Prostate gland (tissue), 2 donors: ENCODE data around the gene DRD3.

ENCODE experiments used
- POLR2AphosphoS5 ChIP-seq: sonication (generic); formaldehyde crosslinking; IDR thresholded peaks from one replicate; pipeline ENCODE4 v1.6.1; 2017; ENCODE audit warnings: antibody characterized with exemption
- TF ChIP-seq, protein P1 (sequence below), 4 experiments: fragments of 200-600 bp in 2 of 4; fragments of 450-650 bp in 2 of 4; sonication (generic) in 2 of 4; IDR thresholded peaks; 1 replicate in 3 of 4; 2 replicates in 1 of 4; pipeline ENCODE4 v1.5.1; 2016 to 2019; ENCODE audit warnings: antibody characterized with exemption in 4 of 4, mild to moderate bottlenecking in 2 of 4, moderate library complexity in 2 of 4

DNA sequence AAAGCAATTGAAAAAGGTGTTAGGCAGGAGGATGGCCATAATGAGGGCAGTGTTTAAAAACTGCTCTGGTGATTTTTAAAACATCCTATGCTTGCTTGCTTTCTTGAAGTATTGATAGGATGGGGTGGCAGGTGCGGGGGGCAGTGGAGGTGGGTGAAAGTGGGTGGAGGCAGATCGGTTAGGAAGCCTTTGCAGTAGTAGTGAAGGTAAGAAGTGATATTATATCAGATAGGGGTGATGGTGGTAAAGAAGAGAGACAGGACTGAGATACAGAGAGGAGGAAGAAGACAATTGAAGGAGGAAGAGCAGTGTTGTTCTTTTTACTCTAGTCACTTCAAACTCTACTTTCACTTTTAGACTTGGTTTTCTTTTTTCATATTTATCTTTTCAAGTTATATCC lies 47.5 kb upstream of the DRD3 start:
- TF ChIP-seq, protein P1, sequence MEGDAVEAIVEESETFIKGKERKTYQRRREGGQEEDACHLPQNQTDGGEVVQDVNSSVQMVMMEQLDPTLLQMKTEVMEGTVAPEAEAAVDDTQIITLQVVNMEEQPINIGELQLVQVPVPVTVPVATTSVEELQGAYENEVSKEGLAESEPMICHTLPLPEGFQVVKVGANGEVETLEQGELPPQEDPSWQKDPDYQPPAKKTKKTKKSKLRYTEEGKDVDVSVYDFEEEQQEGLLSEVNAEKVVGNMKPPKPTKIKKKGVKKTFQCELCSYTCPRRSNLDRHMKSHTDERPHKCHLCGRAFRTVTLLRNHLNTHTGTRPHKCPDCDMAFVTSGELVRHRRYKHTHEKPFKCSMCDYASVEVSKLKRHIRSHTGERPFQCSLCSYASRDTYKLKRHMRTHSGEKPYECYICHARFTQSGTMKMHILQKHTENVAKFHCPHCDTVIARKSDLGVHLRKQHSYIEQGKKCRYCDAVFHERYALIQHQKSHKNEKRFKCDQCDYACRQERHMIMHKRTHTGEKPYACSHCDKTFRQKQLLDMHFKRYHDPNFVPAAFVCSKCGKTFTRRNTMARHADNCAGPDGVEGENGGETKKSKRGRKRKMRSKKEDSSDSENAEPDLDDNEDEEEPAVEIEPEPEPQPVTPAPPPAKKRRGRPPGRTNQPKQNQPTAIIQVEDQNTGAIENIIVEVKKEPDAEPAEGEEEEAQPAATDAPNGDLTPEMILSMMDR (IDR thresholded peaks at IDR 0.05): no peak
- TF ChIP-seq POLR2AphosphoS5: no peak
